Epithelial cell of umbilical artery (primary cell): ENCODE data around the gene CDC25A. TPM values are rescaled to one million over a fixed set of nuclear protein-coding genes. Genes with fewer than 3 reads are reported as not detected.

ENCODE experiments used
- total RNA-seq: library from RNA; depleted of rRNA; stranded (reverse); fragments of >200 nt; gene quantifications from 2 replicates; pipeline ENCODE4 v1.2.3, GENCODE V29; 2014

CDC25A gene
- 15.3 and 24.0 TPM in 2 replicates for total RNA-seq

GRCh38 chr3:48188266-48189201 is at the start of gene CDC25A:
Gene CDC25A, minus strand, starts transcription at chr3:48188417. Its CDS starts 470 bp downstream, at chr3:48187947.

GRCh38 chr3:48222616-48223513 is 34.6 kb upstream of the CDC25A start, which contains the start of gene CAMP:
Gene CAMP, plus strand, starts transcription at chr3:48223495. Its CDS starts 17 bp downstream, at chr3:48223512.

Other genes starting within 250 kb of the CDC25A start
- gene MAP4, start 172.0 kb downstream of the CDC25A start, total RNA-seq, result 45.4 and 45.5 TPM in 2 replicates
- not detected in 2 replicates for gene CAMP, start 35.1 kb upstream of the CDC25A start, total RNA-seq
- 5.8 and 8.1 TPM in 2 replicates for gene ZNF589, start 52.7 kb upstream of the CDC25A start, total RNA-seq
- 23.7 and 28.6 TPM in 2 replicates for gene NME6, start 113.0 kb upstream of the CDC25A start, total RNA-seq
- not detected in 2 replicates for gene SPINK8, start 145.2 kb upstream of the CDC25A start, total RNA-seq
- gene FBXW12, start 183.8 kb upstream of the CDC25A start, total RNA-seq, result not detected in 2 replicates
- 9.0 and 13.3 TPM in 2 replicates for gene PLXNB1, start 241.7 kb upstream of the CDC25A start, total RNA-seq